ENCODE measurements around the gene RYR1.

The RYR1 gene

DNA sequence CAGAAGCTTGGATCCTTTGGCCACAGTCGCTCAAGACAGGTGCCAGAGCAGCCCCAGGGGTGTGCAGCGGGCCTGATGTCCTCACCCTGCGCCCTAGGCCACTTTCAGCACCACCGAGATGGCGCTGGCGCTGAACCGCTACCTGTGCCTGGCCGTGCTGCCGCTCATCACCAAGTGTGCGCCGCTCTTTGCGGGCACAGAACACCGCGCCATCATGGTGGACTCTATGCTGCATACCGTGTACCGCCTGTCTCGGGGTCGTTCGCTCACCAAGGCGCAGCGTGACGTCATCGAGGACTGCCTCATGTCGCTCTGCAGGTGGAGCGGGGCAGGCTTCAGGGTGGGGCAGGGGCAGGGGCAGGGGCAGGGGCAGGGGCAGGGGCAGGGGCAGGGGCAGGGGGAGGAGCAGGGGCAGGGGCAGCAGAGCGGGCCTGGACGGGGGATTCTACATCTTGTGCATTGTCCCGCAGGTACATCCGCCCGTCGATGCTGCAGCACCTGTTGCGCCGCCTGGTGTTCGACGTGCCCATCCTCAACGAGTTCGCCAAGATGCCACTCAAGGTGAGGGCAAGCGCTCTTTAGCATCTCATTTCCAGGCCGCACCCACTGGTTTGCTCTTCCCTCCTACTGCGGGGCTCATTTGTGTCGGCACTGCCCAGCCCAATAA is 69.1 kb downstream of the RYR1 start:
- H3K4me3 ChIP-seq (ENCODE audit: low read depth, low read length): no peak overlapping the region
- no peaks in the 10 kb centered on the region for H3K4me1 ChIP-seq (ENCODE audit: control insufficient read depth, insufficient read depth, low read length)
- CTCF ChIA-PET: interaction anchor here (0.9 to 2.9 kb wide), 3 partner anchors 12 to 99 kb away, joined by 3 to 10 read pairs (median 4); partner anchors contain the start of gene FAM98C
- no peak overlapping the region for H3K27ac ChIP-seq (ENCODE audit: extremely low read depth, low read depth, low read length)
- no peaks in the 10 kb centered on the region for H3K36me3 ChIP-seq (ENCODE audit: control insufficient read depth in 2 of 2, insufficient read depth in 1 of 2, low read length in 2 of 2)
- POLR2A ChIA-PET: no interaction called here
- H3K9me3 ChIP-seq (ENCODE audit: control insufficient read depth, insufficient read depth, low read depth, low read length): no peaks in the 10 kb centered on the region
- TF ChIP-seq ZNF394 (tag by site-specific recombination; IDR thresholded peaks at IDR 0.05; ENCODE audit: borderline replicate concordance): no peak
- TF ChIP-seq SCRT2 (tag by site-specific recombination; IDR thresholded peaks at IDR 0.05): peak; percentile 89
- TF ChIP-seq, protein P1, sequence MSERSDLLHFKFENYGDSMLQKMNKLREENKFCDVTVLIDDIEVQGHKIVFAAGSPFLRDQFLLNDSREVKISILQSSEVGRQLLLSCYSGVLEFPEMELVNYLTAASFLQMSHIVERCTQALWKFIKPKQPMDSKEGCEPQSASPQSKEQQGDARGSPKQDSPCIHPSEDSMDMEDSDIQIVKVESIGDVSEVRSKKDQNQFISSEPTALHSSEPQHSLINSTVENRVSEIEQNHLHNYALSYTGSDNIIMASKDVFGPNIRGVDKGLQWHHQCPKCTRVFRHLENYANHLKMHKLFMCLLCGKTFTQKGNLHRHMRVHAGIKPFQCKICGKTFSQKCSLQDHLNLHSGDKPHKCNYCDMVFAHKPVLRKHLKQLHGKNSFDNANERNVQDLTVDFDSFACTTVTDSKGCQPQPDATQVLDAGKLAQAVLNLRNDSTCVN (tag by site-specific recombination; optimal IDR thresholded peaks at IDR 0.05): no peak
- TF ChIP-seq SCRT1 (tag by site-specific recombination; IDR thresholded peaks at IDR 0.05; ENCODE audit: borderline replicate concordance): peak; percentile 78
- no peak for TF ChIP-seq ZNF670 (tag by site-specific recombination; IDR thresholded peaks at IDR 0.05; ENCODE audit: low read depth)

DNA sequence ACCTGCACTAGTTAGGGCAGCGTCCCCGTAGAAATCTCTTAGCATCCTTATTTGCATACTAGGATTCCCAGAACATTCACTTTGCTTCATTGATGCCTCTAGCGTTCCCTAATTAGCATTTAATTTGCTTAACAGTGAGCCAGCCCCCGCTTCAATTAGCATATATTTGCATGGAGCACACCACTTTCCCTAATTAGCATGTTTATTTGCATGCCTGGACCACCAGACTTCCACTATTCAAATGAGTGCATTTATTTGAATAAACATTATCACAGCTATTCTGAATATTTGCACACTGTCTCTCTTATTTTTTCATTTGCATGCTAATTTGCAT is 69.6 kb downstream of the RYR1 start:
- H3K36me3 ChIP-seq (ENCODE audit: control insufficient read depth in 2 of 2, insufficient read depth in 1 of 2, low read length in 2 of 2): no peaks in the 10 kb centered on the region
- TF ChIP-seq ZNF423 (tag by site-specific recombination; IDR thresholded peaks at IDR 0.05) (no peak), ZNF558 (tag by site-specific recombination; IDR thresholded peaks at IDR 0.05) (no peak), REPIN1 (tag by site-specific recombination; IDR thresholded peaks at IDR 0.05; ENCODE audit: low read depth) (no peak)
- H3K9me3 ChIP-seq (ENCODE audit: control insufficient read depth, insufficient read depth, low read depth, low read length): no peaks in the 10 kb centered on the region
- no peak overlapping the region for H3K4me3 ChIP-seq (ENCODE audit: low read depth, low read length)
- CTCF ChIA-PET: interaction anchor here (0.7 to 2.9 kb wide), 2 partner anchors 100 to 384 kb away, joined by 3 to 10 read pairs; partner anchors contain the start of gene FAM98C
- POLR2A ChIA-PET: no interaction called here
- H3K4me1 ChIP-seq (ENCODE audit: control insufficient read depth, insufficient read depth, low read length): no peaks in the 10 kb centered on the region
- H3K27ac ChIP-seq (ENCODE audit: extremely low read depth, low read depth, low read length): no peak overlapping the region

DNA sequence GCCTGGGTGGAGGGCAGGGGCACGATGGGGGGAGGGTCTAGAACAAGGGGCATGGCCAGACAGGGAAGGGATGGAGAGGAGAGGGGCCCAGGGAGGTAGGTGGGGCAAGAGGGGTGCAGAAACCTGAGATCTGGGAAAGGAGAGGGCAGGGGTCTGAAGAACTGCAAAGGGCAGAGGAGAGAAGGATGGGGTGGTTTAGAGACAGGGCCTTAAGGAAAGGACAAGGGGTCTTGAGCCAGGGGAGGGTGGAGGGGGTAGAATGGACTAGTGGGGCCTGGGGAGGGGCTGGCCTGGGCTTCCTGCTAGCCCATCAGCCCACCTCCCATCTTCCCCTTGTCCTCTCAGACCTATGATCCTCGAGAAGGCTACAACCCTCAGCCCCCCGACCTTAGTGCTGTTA is 72.5 kb downstream of the RYR1 start:
- no peaks in the 10 kb centered on the region for H3K9me3 ChIP-seq (ENCODE audit: control insufficient read depth, insufficient read depth, low read depth, low read length)
- no peak overlapping the region for H3K27ac ChIP-seq (ENCODE audit: extremely low read depth, low read depth, low read length)
- TF ChIP-seq KLF16 (tag by site-specific recombination; IDR thresholded peaks at IDR 0.05) (no peak), ZNF701 (tag by site-specific recombination; IDR thresholded peaks at IDR 0.05) (no peak), SP2 (tag by site-specific recombination; IDR thresholded peaks at IDR 0.05) (0 out of 2 replicates have a peak, but pooled peaks have one; percentile 8), ZNF155 (tag by site-specific recombination; IDR thresholded peaks at IDR 0.05) (no peak)
- no peak overlapping the region for H3K4me3 ChIP-seq (ENCODE audit: low read depth, low read length)
- H3K36me3 ChIP-seq (ENCODE audit: control insufficient read depth in 2 of 2, insufficient read depth in 1 of 2, low read length in 2 of 2): no peaks in the 10 kb centered on the region
- CTCF ChIA-PET: interaction anchor here (1.0 kb wide), 1 partner anchor 10 kb away, joined by 6 read pairs; no protein-coding TSS in a partner anchor
- POLR2A ChIA-PET: interaction anchor here (0.6 kb wide), 1 partner anchor 795 kb away, joined by 5 read pairs; no protein-coding TSS in a partner anchor
- no peaks in the 10 kb centered on the region for H3K4me1 ChIP-seq (ENCODE audit: control insufficient read depth, insufficient read depth, low read length)

DNA sequence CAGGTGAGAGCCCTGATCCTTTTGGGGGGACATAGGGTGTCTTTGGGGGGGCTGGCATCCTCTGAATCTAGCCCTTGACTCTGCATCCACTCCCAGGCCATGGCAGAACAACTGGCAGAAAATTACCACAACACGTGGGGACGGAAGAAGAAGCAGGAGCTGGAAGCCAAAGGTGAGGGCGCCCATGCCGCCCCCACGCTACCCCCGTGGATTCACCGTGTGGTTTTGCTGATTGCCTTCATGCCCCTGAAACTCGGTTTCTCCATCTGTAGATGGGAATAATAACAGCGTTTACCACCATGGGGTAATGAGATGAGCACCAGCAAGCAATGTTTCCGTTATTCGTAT is 72.9 kb downstream of the RYR1 start:
- H3K9me3 ChIP-seq (ENCODE audit: control insufficient read depth, insufficient read depth, low read depth, low read length): no peaks in the 10 kb centered on the region
- H3K36me3 ChIP-seq (ENCODE audit: control insufficient read depth in 2 of 2, insufficient read depth in 1 of 2, low read length in 2 of 2): no peaks in the 10 kb centered on the region
- H3K27ac ChIP-seq (ENCODE audit: extremely low read depth, low read depth, low read length): no peak overlapping the region
- no peak overlapping the region for H3K4me3 ChIP-seq (ENCODE audit: low read depth, low read length)
- ChIA-PET CTCF (interaction anchor here (0.6 to 1.1 kb wide), 3 partner anchors 9 to 103 kb away, joined by 3 to 6 read pairs (median 6); partner anchors contain the start of gene FAM98C), POLR2A (interaction anchor here (0.6 kb wide), 1 partner anchor 795 kb away, joined by 5 read pairs; no protein-coding TSS in a partner anchor)
- TF ChIP-seq ZFHX2 (tag by site-specific recombination; conservative IDR thresholded peaks at IDR 0.05) (0 out of 2 replicates have a peak, but pooled peaks have one; percentile 29), ZNF426 (tag by site-specific recombination; IDR thresholded peaks at IDR 0.05) (no peak), GFI1B (tag by site-specific recombination; IDR thresholded peaks at IDR 0.05) (no peak)
- TF ChIP-seq, protein P2, sequence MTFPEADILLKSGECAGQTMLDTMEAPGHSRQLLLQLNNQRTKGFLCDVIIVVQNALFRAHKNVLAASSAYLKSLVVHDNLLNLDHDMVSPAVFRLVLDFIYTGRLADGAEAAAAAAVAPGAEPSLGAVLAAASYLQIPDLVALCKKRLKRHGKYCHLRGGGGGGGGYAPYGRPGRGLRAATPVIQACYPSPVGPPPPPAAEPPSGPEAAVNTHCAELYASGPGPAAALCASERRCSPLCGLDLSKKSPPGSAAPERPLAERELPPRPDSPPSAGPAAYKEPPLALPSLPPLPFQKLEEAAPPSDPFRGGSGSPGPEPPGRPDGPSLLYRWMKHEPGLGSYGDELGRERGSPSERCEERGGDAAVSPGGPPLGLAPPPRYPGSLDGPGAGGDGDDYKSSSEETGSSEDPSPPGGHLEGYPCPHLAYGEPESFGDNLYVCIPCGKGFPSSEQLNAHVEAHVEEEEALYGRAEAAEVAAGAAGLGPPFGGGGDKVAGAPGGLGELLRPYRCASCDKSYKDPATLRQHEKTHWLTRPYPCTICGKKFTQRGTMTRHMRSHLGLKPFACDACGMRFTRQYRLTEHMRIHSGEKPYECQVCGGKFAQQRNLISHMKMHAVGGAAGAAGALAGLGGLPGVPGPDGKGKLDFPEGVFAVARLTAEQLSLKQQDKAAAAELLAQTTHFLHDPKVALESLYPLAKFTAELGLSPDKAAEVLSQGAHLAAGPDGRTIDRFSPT (tag by site-specific recombination; IDR thresholded peaks at IDR 0.05): peak; percentile 15; the same call in 1 of the 2 replicates
- H3K4me1 ChIP-seq (ENCODE audit: control insufficient read depth, insufficient read depth, low read length): no peaks in the 10 kb centered on the region

All from HEK293 (cell line).